ENCODE measurements around the gene PADI6.
"Not testable (repeated sequence)": the region's sequence is repeated elsewhere in the genome, so short reads cannot be mapped to it uniquely, and the experiment has no call there.

DNA sequence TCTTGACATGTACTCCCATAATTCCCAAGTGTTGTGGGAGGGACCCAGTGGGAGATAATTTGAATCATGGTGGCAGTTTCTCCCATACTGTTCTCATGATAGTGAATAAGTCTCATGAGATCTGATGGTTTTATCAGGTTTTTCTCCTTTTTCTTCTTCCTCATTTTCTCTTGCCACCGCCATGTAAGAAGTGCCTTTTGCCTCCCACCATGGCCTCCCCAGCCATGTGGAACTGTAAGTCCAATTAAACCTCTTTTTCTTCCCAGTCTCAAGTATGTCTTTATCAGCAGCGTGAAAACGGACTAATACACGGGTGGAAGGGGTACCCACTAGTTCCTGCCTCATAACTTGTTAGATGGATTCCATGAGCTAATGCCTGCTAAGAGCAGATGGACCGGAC, 26.5 kb upstream of the PADI6 start:
- TF ChIP-seq, protein P1, sequence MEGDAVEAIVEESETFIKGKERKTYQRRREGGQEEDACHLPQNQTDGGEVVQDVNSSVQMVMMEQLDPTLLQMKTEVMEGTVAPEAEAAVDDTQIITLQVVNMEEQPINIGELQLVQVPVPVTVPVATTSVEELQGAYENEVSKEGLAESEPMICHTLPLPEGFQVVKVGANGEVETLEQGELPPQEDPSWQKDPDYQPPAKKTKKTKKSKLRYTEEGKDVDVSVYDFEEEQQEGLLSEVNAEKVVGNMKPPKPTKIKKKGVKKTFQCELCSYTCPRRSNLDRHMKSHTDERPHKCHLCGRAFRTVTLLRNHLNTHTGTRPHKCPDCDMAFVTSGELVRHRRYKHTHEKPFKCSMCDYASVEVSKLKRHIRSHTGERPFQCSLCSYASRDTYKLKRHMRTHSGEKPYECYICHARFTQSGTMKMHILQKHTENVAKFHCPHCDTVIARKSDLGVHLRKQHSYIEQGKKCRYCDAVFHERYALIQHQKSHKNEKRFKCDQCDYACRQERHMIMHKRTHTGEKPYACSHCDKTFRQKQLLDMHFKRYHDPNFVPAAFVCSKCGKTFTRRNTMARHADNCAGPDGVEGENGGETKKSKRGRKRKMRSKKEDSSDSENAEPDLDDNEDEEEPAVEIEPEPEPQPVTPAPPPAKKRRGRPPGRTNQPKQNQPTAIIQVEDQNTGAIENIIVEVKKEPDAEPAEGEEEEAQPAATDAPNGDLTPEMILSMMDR (IDR thresholded peaks at IDR 0.05; ENCODE audit: low read depth, low read length) = not testable (repeated sequence)
- TF ChIP-seq EZH2phosphoT487 (IDR thresholded peaks at IDR 0.05; ENCODE audit: low read depth) = not testable (repeated sequence)

Measured in OCI-LY3 (cell line).